GM10248 (cell line): Measurements from ENCODE around the gene PAPPA2.

Experiments used
- CTCF ChIA-PET: fragments of 300-600 bp; sonication (Branson Sonifier 250); formaldehyde crosslinking; extraction: SDS; loops from one replicate; lab custom pipeline; 2021; ENCODE audit warnings: antibody characterized with exemption; lab: Yijun Ruan, JAX
- POLR2A ChIA-PET: fragments of 350-650 bp; sonication (Branson Sonifier 250); formaldehyde crosslinking; extraction: SDS; loops from one replicate; lab custom pipeline; 2020; ENCODE audit warnings: antibody characterized with exemption; lab: Yijun Ruan, JAX
- DNase-seq: peaks from one replicate; pipeline ENCODE4 v3.0.0; 2012; ENCODE audit errors: extremely low spot score
- CTCF ChIP-seq: IDR thresholded peaks from 2 replicates; pipeline ENCODE4 v1.5.1; 2012; ENCODE audit warnings: mild to moderate bottlenecking, low read depth; ENCODE audit errors: extremely low read depth, missing control alignments, control extremely low read depth

PAPPA2 gene

DNA sequence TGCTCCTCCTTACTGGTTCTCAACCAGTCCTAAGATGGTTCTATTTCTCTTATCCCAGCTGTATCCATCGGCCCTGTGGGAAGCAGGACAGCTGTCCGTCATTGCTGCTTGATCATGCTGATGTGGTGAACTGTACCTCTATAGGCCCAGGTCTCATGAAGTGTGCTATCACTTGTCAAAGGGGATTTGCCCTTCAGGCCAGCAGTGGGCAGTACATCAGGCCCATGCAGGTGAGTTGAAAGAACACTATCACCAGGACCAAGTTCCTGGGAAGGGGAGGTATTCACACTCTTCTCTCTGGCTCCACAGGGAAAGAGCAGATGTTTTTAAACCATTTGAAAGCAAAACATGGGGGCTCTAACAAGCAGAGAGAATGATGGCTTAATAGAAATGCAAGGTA is 302.6 kb downstream of the PAPPA2 start:
- ChIA-PET POLR2A (no interaction called here), CTCF (interaction anchor here (0.9 kb wide), 1 partner anchor 206 kb away, joined by 3 read pairs; no protein-coding TSS in a partner anchor)
- no peak for DNase-seq
- TF ChIP-seq CTCF = no peak

GRCh38 chr1:176766779-176767178 is 303.8 kb downstream of the PAPPA2 start:
- DNase-seq = no peak
- ChIA-PET CTCF (interaction anchor here (0.9 kb wide), 1 partner anchor 207 kb away, joined by 3 read pairs; no protein-coding TSS in a partner anchor), POLR2A (no interaction called here)
- TF ChIP-seq CTCF = no peak

DNA sequence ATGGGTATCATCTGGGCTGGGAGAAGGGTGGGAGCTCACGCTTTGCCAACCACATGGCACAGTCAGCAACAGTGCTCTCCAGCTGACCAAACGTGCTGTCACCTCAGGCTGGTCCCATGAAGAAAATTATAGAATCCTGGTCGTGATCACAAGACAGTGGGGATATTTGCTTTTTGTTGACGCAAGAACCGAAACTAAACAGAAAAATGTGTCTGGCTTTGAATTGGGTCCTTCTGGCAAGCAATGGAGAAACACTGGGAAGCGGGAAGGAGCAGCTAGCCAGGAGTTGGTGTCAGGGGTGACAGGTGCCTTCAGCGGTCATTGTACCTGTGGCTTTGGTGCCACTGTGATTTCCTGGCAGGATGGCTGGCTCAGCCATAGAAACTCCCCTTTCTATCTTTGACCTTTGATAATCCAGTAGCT is 304.8 kb downstream of the PAPPA2 start:
- POLR2A ChIA-PET = no interaction called here
- no peak for DNase-seq
- no peak for TF ChIP-seq CTCF
- CTCF ChIA-PET = interaction anchor here (0.9 to 1.0 kb wide), 2 partner anchors 12 to 208 kb away, joined by 3 to 5 read pairs; no protein-coding TSS in a partner anchor

GRCh38 chr1:176768532-176768931 is 305.6 kb downstream of the PAPPA2 start:
- CTCF ChIA-PET = interaction anchor here (0.9 to 1.2 kb wide), 3 partner anchors 10 to 209 kb away, joined by 3 to 5 read pairs (median 3); no protein-coding TSS in a partner anchor
- DNase-seq = no peak
- POLR2A ChIA-PET = no interaction called here
- TF ChIP-seq CTCF = no peak

DNA sequence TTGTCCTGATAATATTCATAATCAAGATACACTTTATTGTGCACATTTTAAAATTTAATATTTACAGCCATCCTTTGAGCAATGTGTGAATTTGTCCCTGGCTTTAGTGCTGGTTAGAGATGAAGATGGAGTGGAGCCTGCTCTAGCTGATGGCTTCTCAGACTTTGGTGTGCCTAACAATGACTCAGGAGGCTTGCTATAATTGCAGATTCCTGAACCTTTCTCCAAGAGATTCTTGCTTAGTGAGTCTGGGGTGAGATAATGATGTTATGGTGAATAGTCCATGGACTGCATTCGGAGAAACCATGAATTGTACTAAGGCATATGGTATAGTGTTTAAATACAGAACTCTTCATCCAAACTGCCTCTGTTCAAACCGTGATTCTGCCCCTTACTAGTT is 307.1 kb downstream of the PAPPA2 start:
- CTCF ChIA-PET = no interaction called here
- no peak for DNase-seq
- TF ChIP-seq CTCF = no peak
- POLR2A ChIA-PET = no interaction called here

- no peak for DNase-seq
- ChIA-PET POLR2A (no interaction called here), CTCF (interaction anchor here (1.4 kb wide), 2 partner anchors 18 to 106 kb away, joined by 3 to 4 read pairs; no protein-coding TSS in a partner anchor)
- TF ChIP-seq CTCF = no peak
Measured at GRCh38 chr1:176773038-176773437, 310.1 kb downstream of the PAPPA2 start.
